Spleen (tissue), 7 donors: ENCODE data around the gene PPM1E.

Experiments
- POLR2AphosphoS5 ChIP-seq, 3 donors: sonication (generic); formaldehyde crosslinking; IDR thresholded peaks; one replicate each; pipeline ENCODE4 v1.5.1; 2017; ENCODE audit warnings: antibody characterized with exemption in 3 of 3
- TF ChIP-seq, protein P1 (sequence below), 11 experiments: fragments of 200-600 bp in 7 of 11; fragments of 450-650 bp in 4 of 11; sonication (generic) in 4 of 11; IDR thresholded peaks in 8 of 11; conservative IDR thresholded peaks in 3 of 11; 1 replicate in 7 of 11; 2 replicates in 4 of 11; pipeline versions ENCODE4 v1.4.0 to v1.8.0; 2016 to 2021; ENCODE audit warnings: antibody characterized with exemption in 11 of 11, inconsistent platforms in 4 of 11, mild to moderate bottlenecking in 1 of 11
- donor health status: DM: no; HTN: no; CAD: no; lungs with moderate emphysema.
- donor health status: DM: no; HTN: no; CAD: no.
- donor health status: DM: no; HTN: no; CAD: no.

DNA sequence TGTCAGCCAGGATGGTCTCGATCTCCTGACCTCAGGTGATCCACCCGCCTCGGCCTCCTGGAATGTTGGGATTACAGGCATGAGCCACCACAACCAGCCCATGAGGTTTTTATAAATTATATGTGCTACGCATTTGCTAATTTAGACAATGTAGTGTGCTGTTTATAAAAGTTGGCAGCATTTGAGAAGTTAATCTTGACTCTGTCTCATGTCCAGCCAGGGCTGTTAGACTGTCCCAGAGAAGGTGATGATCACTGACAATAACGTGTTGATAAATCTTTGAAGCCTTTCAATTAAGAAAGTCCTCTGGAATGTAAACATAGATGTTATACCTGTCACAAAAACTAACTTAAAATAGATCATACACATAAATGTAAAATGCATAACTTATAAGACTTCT, 82.0 kb downstream of the PPM1E start:
- TF ChIP-seq POLR2AphosphoS5 (IDR thresholded peaks at IDR 0.05) = no peak
- TF ChIP-seq, protein P1, sequence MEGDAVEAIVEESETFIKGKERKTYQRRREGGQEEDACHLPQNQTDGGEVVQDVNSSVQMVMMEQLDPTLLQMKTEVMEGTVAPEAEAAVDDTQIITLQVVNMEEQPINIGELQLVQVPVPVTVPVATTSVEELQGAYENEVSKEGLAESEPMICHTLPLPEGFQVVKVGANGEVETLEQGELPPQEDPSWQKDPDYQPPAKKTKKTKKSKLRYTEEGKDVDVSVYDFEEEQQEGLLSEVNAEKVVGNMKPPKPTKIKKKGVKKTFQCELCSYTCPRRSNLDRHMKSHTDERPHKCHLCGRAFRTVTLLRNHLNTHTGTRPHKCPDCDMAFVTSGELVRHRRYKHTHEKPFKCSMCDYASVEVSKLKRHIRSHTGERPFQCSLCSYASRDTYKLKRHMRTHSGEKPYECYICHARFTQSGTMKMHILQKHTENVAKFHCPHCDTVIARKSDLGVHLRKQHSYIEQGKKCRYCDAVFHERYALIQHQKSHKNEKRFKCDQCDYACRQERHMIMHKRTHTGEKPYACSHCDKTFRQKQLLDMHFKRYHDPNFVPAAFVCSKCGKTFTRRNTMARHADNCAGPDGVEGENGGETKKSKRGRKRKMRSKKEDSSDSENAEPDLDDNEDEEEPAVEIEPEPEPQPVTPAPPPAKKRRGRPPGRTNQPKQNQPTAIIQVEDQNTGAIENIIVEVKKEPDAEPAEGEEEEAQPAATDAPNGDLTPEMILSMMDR (IDR thresholded peaks at IDR 0.05 in 8 of 11, conservative IDR thresholded peaks at IDR 0.05 in 3 of 11) = no peak
